GM21447 (cell line): ENCODE data around the gene PFN2.

Experiments used
- ATAC-seq: cut with Tn5 transposase; IDR thresholded peaks from one replicate; pipeline ENCODE4 v1.9.1; 2021; ENCODE audit not compliant: unreplicated experiment

Gene PFN2

GRCh38 chr3:149933008-149933407 is 37.7 kb downstream of the PFN2 start:
- no peak for ATAC-seq

GRCh38 chr3:149920119-149920518 is 50.6 kb downstream of the PFN2 start:
- ATAC-seq: no peak

- no peak for ATAC-seq
Observed at GRCh38 chr3:149919509-149919908, 51.2 kb downstream of the PFN2 start.

- ATAC-seq: no peak
Observed at GRCh38 chr3:149917124-149917667, 53.5 kb downstream of the PFN2 start.
